ENCODE results near the gene FOXRED2. TPM values are rescaled to one million over a fixed set of nuclear protein-coding genes. Genes with fewer than 3 reads are reported as not detected.
A peak's percentile ranks its signal among the peaks of the same experiment; 100 is the strongest.

The FOXRED2 gene
- total and polyA plus RNA-seq, 2 donors (not counting 1 experiment from before 2014, with no cell fraction given): 0.86 to 7.4 TPM

- TF ChIP-seq EZH2 (IDR thresholded peaks at IDR 0.05; ENCODE audit: borderline replicate concordance, insufficient read depth, low read depth, low read length, poor library complexity, severe bottlenecking): no peak
- no peak for TF ChIP-seq CTCF (IDR thresholded peaks at IDR 0.05)
- Mint-ChIP-seq H3K27me3 (no peaks in the 10 kb centered on the region), H3K4me1 (peaks cover 50% of the 10 kb centered on the region), H3K4me3 (peak overlapping the region; percentile 45), H3K9me3 (ENCODE audit: insufficient read depth) (no peaks in the 10 kb centered on the region), H3K27ac (peak overlapping the region; percentile 98)
- WGBS (ENCODE audit: insufficient coverage): 94% methylated on average over 11 of the region's 13 CpGs
- H3K27ac ChIP-seq (ENCODE audit: low read length in 2 of 2): peak overlapping the region; percentile 88 to 89
- H3K4me3 ChIP-seq (ENCODE audit: control extremely low read depth in 1 of 5, extremely low read depth in 1 of 5, insufficient read depth in 1 of 5, low read depth in 2 of 5, low read length in 4 of 5): no peak overlapping the region
- H3K79me2 ChIP-seq (ENCODE audit: control insufficient read depth, insufficient read depth, low read length): no peaks in the 10 kb centered on the region
- H3K4me1 ChIP-seq (ENCODE audit: control insufficient read depth in 2 of 2, insufficient read depth in 2 of 2, low read length in 2 of 2): peaks cover 33 to 59% of the 10 kb centered on the region in 2 donors
- no peak overlapping the region for H3K9ac ChIP-seq (ENCODE audit: low read length)
- no peaks in the 10 kb centered on the region for H3K9me3 ChIP-seq (ENCODE audit: control extremely low read depth in 1 of 3, control insufficient read depth in 2 of 3, insufficient read depth in 1 of 3, low read length in 2 of 3)
- no peak for DNase-seq
- no peak for ATAC-seq (ENCODE audit: low read depth)
- POLR2A ChIA-PET: interaction anchor here (0.6 kb wide), 1 partner anchor 17 kb away, joined by 7 read pairs; no protein-coding TSS in a partner anchor
- H3K36me3 ChIP-seq (replicated peaks in 1 of 2; ENCODE audit: control extremely low read depth in 1 of 2, control insufficient read depth in 1 of 2, extremely low read depth in 1 of 2, insufficient read depth in 2 of 2, low read length in 1 of 2): no peaks in the 10 kb centered on the region
- intact Hi-C loops (cut with micrococcal nuclease): no loop called here
- H3K27me3 ChIP-seq (replicated peaks in 1 of 4; ENCODE audit: control extremely low read depth in 1 of 4, control insufficient read depth in 3 of 4, insufficient read depth in 4 of 4, low read length in 3 of 4): no peaks in the 10 kb centered on the region
- H2AFZ ChIP-seq (ENCODE audit: insufficient read depth, low read depth, low read length, poor library complexity, severe bottlenecking): peak overlapping the region; percentile 8
- CTCF ChIA-PET: interaction anchor here (0.6 to 2.1 kb wide), 6 partner anchors 10 to 309 kb away, joined by 3 to 8 read pairs (median 4); no protein-coding TSS in a partner anchor
- peak overlapping the region; percentile 63 for H3K4me2 ChIP-seq (replicated peaks; ENCODE audit: low read depth, low read length, poor library complexity, severe bottlenecking)
- H4K20me1 ChIP-seq (ENCODE audit: control insufficient read depth, insufficient read depth, low read length, poor library complexity, severe bottlenecking): no peaks in the 10 kb centered on the region
Observed at GRCh38 chr22:36550701-36551495, 44.1 kb upstream of the FOXRED2 start.

- Histone ChIP-seq H2AFZ (ENCODE audit: insufficient read depth, low read depth, low read length, poor library complexity, severe bottlenecking) (peak overlapping the region; percentile 72), H3K9me3 (ENCODE audit: control extremely low read depth in 1 of 3, control insufficient read depth in 2 of 3, insufficient read depth in 1 of 3, low read length in 2 of 3) (no peaks in the 10 kb centered on the region), H3K4me3 (ENCODE audit: control extremely low read depth in 1 of 5, extremely low read depth in 1 of 5, insufficient read depth in 1 of 5, low read depth in 2 of 5, low read length in 4 of 5) (no peak overlapping the region), H3K27me3 (replicated peaks in 1 of 4; ENCODE audit: control extremely low read depth in 1 of 4, control insufficient read depth in 3 of 4, insufficient read depth in 4 of 4, low read length in 3 of 4) (no peaks in the 10 kb centered on the region), H3K27ac (ENCODE audit: low read length in 2 of 2) (no peak overlapping the region), H3K79me2 (ENCODE audit: control insufficient read depth, insufficient read depth, low read length) (no peaks in the 10 kb centered on the region), H3K9ac (ENCODE audit: low read length) (no peak overlapping the region), H4K20me1 (ENCODE audit: control insufficient read depth, insufficient read depth, low read length, poor library complexity, severe bottlenecking) (no peaks in the 10 kb centered on the region), H3K36me3 (replicated peaks in 1 of 2; ENCODE audit: control extremely low read depth in 1 of 2, control insufficient read depth in 1 of 2, extremely low read depth in 1 of 2, insufficient read depth in 2 of 2, low read length in 1 of 2) (no peaks in the 10 kb centered on the region), H3K4me1 (ENCODE audit: control insufficient read depth in 2 of 2, insufficient read depth in 2 of 2, low read length in 2 of 2) (peaks cover 33 to 56% of the 10 kb centered on the region in 2 donors), H3K4me2 (replicated peaks; ENCODE audit: low read depth, low read length, poor library complexity, severe bottlenecking) (peak overlapping the region; percentile 52)
- Mint-ChIP-seq H3K27me3 (no peaks in the 10 kb centered on the region), H3K4me1 (peaks cover 44% of the 10 kb centered on the region), H3K4me3 (no peak overlapping the region), H3K27ac (peak overlapping the region; percentile 71), H3K9me3 (ENCODE audit: insufficient read depth) (no peaks in the 10 kb centered on the region)
- DNase-seq: peak; percentile 41
- CTCF ChIA-PET: interaction anchor here (0.8 to 1.0 kb wide), 2 partner anchors 307 to 497 kb away, joined by 3 to 5 read pairs; no protein-coding TSS in a partner anchor
- intact Hi-C loops (cut with micrococcal nuclease): loop anchor here (5.0 kb wide), 1 partner anchor 493 kb away; no protein-coding TSS in a partner anchor
- POLR2A ChIA-PET: no interaction called here
- TF ChIP-seq CTCF (IDR thresholded peaks at IDR 0.05): no peak
- TF ChIP-seq EZH2 (IDR thresholded peaks at IDR 0.05; ENCODE audit: borderline replicate concordance, insufficient read depth, low read depth, low read length, poor library complexity, severe bottlenecking): no peak
- 83% methylated on average over 1 of the region's 5 CpGs for WGBS (ENCODE audit: insufficient coverage)
- no peak for ATAC-seq (ENCODE audit: low read depth)
Observed at GRCh38 chr22:36549033-36549432, 42.2 kb upstream of the FOXRED2 start.

Data from B cell (primary cell).